Natural killer cell (primary cell): ENCODE measurements around the gene ATP6V1A. TPM values are rescaled to one million over a fixed set of nuclear protein-coding genes. Genes with fewer than 3 reads are reported as not detected.

Experiments used
- ATAC-seq, 3 donors: fragments of 150-1000 bp in 2 of 3; fragments of 200-7000 bp in 1 of 3; cut with Tn5 transposase; 1 replicate in 1 of 3; 2 replicates in 2 of 3; pipeline ENCODE4 v1.10.0; 2021; ENCODE audit warnings: mild to moderate bottlenecking in 2 of 3, moderate library complexity in 2 of 3
- DNase-seq, 2 donors: peaks; one replicate each; pipeline versions ENCODE4 v3.0.0 to v3.0.0-alpha.2; 2013 to 2021; ENCODE audit warnings: mixed read lengths in 1 of 2
- H3K27ac ChIP-seq: one replicate; pipeline ENCODE4 v1.5.1; 2013; ENCODE audit warnings: mild to moderate bottlenecking, low read length
- H3K27me3 ChIP-seq: one replicate; pipeline ENCODE4 v1.6.1; 2013; ENCODE audit warnings: low read length; ENCODE audit not compliant: control insufficient read depth, insufficient read depth
- H3K36me3 ChIP-seq: one replicate; pipeline ENCODE4 v1.6.1; 2013; ENCODE audit warnings: low read length; ENCODE audit not compliant: control insufficient read depth, insufficient read depth
- H3K4me1 ChIP-seq: one replicate; pipeline ENCODE4 v1.6.1; 2013; ENCODE audit warnings: low read length; ENCODE audit not compliant: control insufficient read depth, insufficient read depth
- H3K4me3 ChIP-seq: one replicate; pipeline ENCODE4 v1.5.1; 2013; ENCODE audit warnings: low read length
- H3K9me3 ChIP-seq: one replicate; pipeline ENCODE4 v1.6.1; 2013; ENCODE audit warnings: low read length; ENCODE audit not compliant: control insufficient read depth, insufficient read depth
- H3K27ac Mint-ChIP-seq, 2 donors: one replicate each; pipeline ENCODE4 v1.8.0; 2022; ENCODE audit warnings: mild to moderate bottlenecking in 2 of 2, mixed read lengths in 2 of 2, moderate library complexity in 1 of 2
- H3K27me3 Mint-ChIP-seq, 2 donors: one replicate each; pipeline ENCODE4 v1.8.0; 2022; ENCODE audit warnings: low read depth in 2 of 2, mixed read lengths in 2 of 2
- H3K36me3 Mint-ChIP-seq: one replicate; pipeline ENCODE4 v1.8.0; 2022; ENCODE audit warnings: mixed read lengths
- H3K4me1 Mint-ChIP-seq, 2 donors: one replicate each; pipeline ENCODE4 v1.8.0; 2022; ENCODE audit warnings: mixed read lengths in 2 of 2
- H3K4me3 Mint-ChIP-seq: one replicate; pipeline ENCODE4 v1.8.0; 2022; ENCODE audit warnings: mild to moderate bottlenecking, moderate library complexity, mixed read lengths
- H3K9me3 Mint-ChIP-seq, 2 donors: one replicate each; pipeline ENCODE4 v1.8.0; 2022; ENCODE audit warnings: mixed read lengths in 2 of 2
- CTCF ChIP-seq: fragments of 200-600 bp; IDR thresholded peaks from one replicate; pipeline ENCODE4 v1.8.0; 2022; ENCODE audit warnings: antibody characterized with exemption
- WGBS: methylation state at CpG from one replicate; pipeline ENCODE4 v1.1.7; 2013; ENCODE audit warnings: missing lambda C conversion rate; ENCODE audit not compliant: insufficient coverage; 5-methylcytosine and 5-hydroxymethylcytosine counted together
- intact Hi-C: fragments of 100-400 bp; cut with micrococcal nuclease; formaldehyde crosslinking; loops from one replicate; pipeline ENCODE4 v1.14.2; 2022
- total RNA-seq, 4 donors: library from RNA; stranded (reverse); fragments of 120-200 nt in 1 of 4; gene quantifications; one replicate each; pipeline versions ENCODE4 v1.2.3 to v1.2.4, GENCODE V29; 2013 to 2022

Gene ATP6V1A
- total RNA-seq, 3 donors from 2014 or later (not counting 1 experiment from before 2014, with no cell fraction given), result 26.3 to 31.9 (median 30.0) TPM

- DNase-seq (no peak), ATAC-seq (no peak)
- WGBS, result 92% methylated on average over 2 of the region's 3 CpGs
- Histone ChIP-seq H3K27me3 (no peaks in the 10 kb centered on the region), H3K4me3 (no peak overlapping the region), H3K27ac (no peak overlapping the region), H3K36me3 (peaks cover 12% of the 10 kb centered on the region), H3K4me1 (no peaks in the 10 kb centered on the region), H3K9me3 (no peaks in the 10 kb centered on the region)
- Mint-ChIP-seq H3K36me3 (no peaks in the 10 kb centered on the region), H3K27me3 (no peaks in the 10 kb centered on the region), H3K4me1 (peaks cover 12 to 19% of the 10 kb centered on the region in 2 donors), H3K27ac (no peak overlapping the region), H3K9me3 (no peaks in the 10 kb centered on the region), H3K4me3 (no peak overlapping the region)
- no peak for TF ChIP-seq CTCF
- intact Hi-C loops, result no loop called here
These were observed 29.7 kb downstream of the ATP6V1A start for GRCh38 chr3:113776564-113776963.

GRCh38 chr3:113783463-113783862 lies 36.6 kb downstream of the ATP6V1A start:
- H3K9me3 ChIP-seq, result no peaks in the 10 kb centered on the region
- no peaks in the 10 kb centered on the region for H3K27me3 Mint-ChIP-seq
- no peaks in the 10 kb centered on the region for H3K36me3 Mint-ChIP-seq
- peaks cover 3% of the 10 kb centered on the region for H3K4me1 ChIP-seq
- H3K9me3 Mint-ChIP-seq, result no peaks in the 10 kb centered on the region
- no peak for TF ChIP-seq CTCF
- peak; percentile 43 to 74 (median 54) for ATAC-seq
- H3K4me3 ChIP-seq, result no peak overlapping the region
- H3K27ac Mint-ChIP-seq, result peak overlapping the region; percentile 75 to 84
- no peak overlapping the region for H3K27ac ChIP-seq
- H3K4me3 Mint-ChIP-seq, result no peak overlapping the region
- peaks cover 23% of the 10 kb centered on the region for H3K36me3 ChIP-seq
- no peaks in the 10 kb centered on the region for H3K27me3 ChIP-seq
- DNase-seq, result peak in 1 of 2 donors; percentile 2
- H3K4me1 Mint-ChIP-seq, result peaks cover 9% of the 10 kb centered on the region in 2 donors
- intact Hi-C loops, result loop anchor here (5.0 kb wide), 1 partner anchor 36 kb away; the partner anchor contains the start of genes ATP6V1A and NAA50

DNA sequence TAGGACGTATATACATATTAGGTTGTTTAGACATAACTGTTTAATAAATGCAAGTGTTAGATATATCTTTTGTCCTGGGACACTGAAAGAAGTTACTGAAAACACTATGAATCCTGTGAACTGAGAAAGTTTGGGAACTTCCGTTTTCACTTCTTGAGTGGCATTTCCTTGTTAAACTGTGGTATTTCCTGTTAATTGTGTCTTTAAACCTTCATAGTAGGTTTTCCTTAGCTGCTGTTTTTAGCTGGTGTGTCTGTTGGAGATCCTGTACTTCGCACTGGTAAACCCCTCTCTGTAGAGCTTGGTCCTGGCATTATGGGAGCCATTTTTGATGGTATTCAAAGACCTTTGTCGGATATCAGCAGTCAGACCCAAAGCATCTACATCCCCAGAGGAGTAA lies 37.1 kb downstream of the ATP6V1A start:
- Histone ChIP-seq H3K4me1 (peaks cover 3% of the 10 kb centered on the region), H3K4me3 (no peak overlapping the region), H3K9me3 (no peaks in the 10 kb centered on the region), H3K27me3 (no peaks in the 10 kb centered on the region), H3K27ac (peak overlapping the region; percentile 21), H3K36me3 (peaks cover 26% of the 10 kb centered on the region)
- 45% methylated on average over 4 of the region's 4 CpGs for WGBS
- TF ChIP-seq CTCF, result no peak
- peak overlapping the region; percentile 28 for H3K4me3 Mint-ChIP-seq
- intact Hi-C loops, result loop anchor here (5.0 kb wide), 1 partner anchor 37 kb away; the partner anchor contains the start of genes ATP6V1A and NAA50
- DNase-seq, result no peak
- H3K4me1 Mint-ChIP-seq, result peaks cover 9% of the 10 kb centered on the region in 2 donors
- no peaks in the 10 kb centered on the region for H3K36me3 Mint-ChIP-seq
- peak overlapping the region; percentile 75 to 84 for H3K27ac Mint-ChIP-seq
- H3K9me3 Mint-ChIP-seq, result no peaks in the 10 kb centered on the region
- peak; percentile 52 to 55 (median 54) for ATAC-seq
- H3K27me3 Mint-ChIP-seq, result no peaks in the 10 kb centered on the region

GRCh38 chr3:113791381-113791780 lies 44.5 kb downstream of the ATP6V1A start:
- H3K4me3 ChIP-seq, result no peak overlapping the region
- no peak overlapping the region for H3K4me3 Mint-ChIP-seq
- ATAC-seq (no peak), DNase-seq (no peak)
- H3K9me3 Mint-ChIP-seq, result no peaks in the 10 kb centered on the region
- H3K27ac ChIP-seq, result no peak overlapping the region
- no peaks in the 10 kb centered on the region for H3K27me3 Mint-ChIP-seq
- H3K9me3 ChIP-seq, result no peaks in the 10 kb centered on the region
- no peaks in the 10 kb centered on the region for H3K4me1 Mint-ChIP-seq
- no peak for TF ChIP-seq CTCF
- no peaks in the 10 kb centered on the region for H3K27me3 ChIP-seq
- intact Hi-C loops, result no loop called here
- peaks cover 6% of the 10 kb centered on the region for H3K36me3 Mint-ChIP-seq
- H3K4me1 ChIP-seq, result no peaks in the 10 kb centered on the region
- no peak overlapping the region for H3K27ac Mint-ChIP-seq
- H3K36me3 ChIP-seq, result peaks cover 45% of the 10 kb centered on the region
